ENCODE measurements around the gene PLCD1. TPM values are rescaled to one million over a fixed set of nuclear protein-coding genes. Genes with fewer than 3 reads are reported as not detected.

PLCD1 gene
- total and polyA plus RNA-seq, 2 of the 13 experiments (the other 11 are each of a cell fraction or from before 2014, with no cell fraction given): 10.1 to 12.4 TPM

GRCh38 chr3:38003371-38003816 lies 26.0 kb downstream of the PLCD1 start (continued):
- no peak for TF ChIP-seq UBTF (CRISPR knock-in tag; IDR thresholded peaks at IDR 0.05)
- TF ChIP-seq BCL3 (CRISPR knock-in tag; IDR thresholded peaks at IDR 0.05): no peak
- TF ChIP-seq MBNL3 (CRISPR knock-in tag; conservative IDR thresholded peaks at IDR 0.05): no peak
- no peak for TF ChIP-seq MEIS2 (CRISPR knock-in tag; IDR thresholded peaks at IDR 0.05)
- no peak for TF ChIP-seq ZSCAN31 (CRISPR knock-in tag; IDR thresholded peaks at IDR 0.05; ENCODE audit: low read depth)
- TF ChIP-seq TBX2 (CRISPR knock-in tag; IDR thresholded peaks at IDR 0.05; ENCODE audit: borderline replicate concordance): no peak
- no peak for TF ChIP-seq ZNF44 (CRISPR knock-in tag; IDR thresholded peaks at IDR 0.05)
- TF ChIP-seq ZBTB43 (CRISPR knock-in tag; conservative IDR thresholded peaks at IDR 0.05): no peak
- TF ChIP-seq ZC3H13 (CRISPR knock-in tag; IDR thresholded peaks at IDR 0.05): no peak
- peak; percentile 55 for TF ChIP-seq SMC3 (IDR thresholded peaks at IDR 0.05; ENCODE audit: low read length)
- TF ChIP-seq ZNF747 (CRISPR knock-in tag; IDR thresholded peaks at IDR 0.05; ENCODE audit: borderline replicate concordance): no peak
- no peak for TF ChIP-seq ZNF484 (CRISPR knock-in tag; IDR thresholded peaks at IDR 0.05; ENCODE audit: borderline replicate concordance, low read depth)
- TF ChIP-seq ETV6 (CRISPR knock-in tag; conservative IDR thresholded peaks at IDR 0.05): no peak
- no peak for TF ChIP-seq NCOA1 (CRISPR knock-in tag; IDR thresholded peaks at IDR 0.05)
- no peak for TF ChIP-seq ZNF558 (CRISPR knock-in tag; IDR thresholded peaks at IDR 0.05; ENCODE audit: borderline replicate concordance)
- TF ChIP-seq NFKB2 (CRISPR knock-in tag; IDR thresholded peaks at IDR 0.05; ENCODE audit: borderline replicate concordance): 0 out of 2 replicates have a peak, but pooled peaks have one; percentile 31
- no peak for TF ChIP-seq PREB (CRISPR knock-in tag; IDR thresholded peaks at IDR 0.05)
- no peak for TF ChIP-seq ZBTB49 (CRISPR knock-in tag; IDR thresholded peaks at IDR 0.05; ENCODE audit: borderline replicate concordance)
- no peak for TF ChIP-seq REXO4 (CRISPR knock-in tag; IDR thresholded peaks at IDR 0.05; ENCODE audit: borderline replicate concordance)
- TF ChIP-seq KDM4B (CRISPR knock-in tag; IDR thresholded peaks at IDR 0.05): no peak
- TF ChIP-seq JUN (CRISPR knock-in tag; IDR thresholded peaks at IDR 0.05): no peak; the same call in 1 of the 2 replicates

All from HepG2 (cell line).